Duodenal mucosa (tissue), 2 donors: Measurements from ENCODE around the gene TEKTIP1.

Experiments used
- H3K27ac ChIP-seq: one replicate; pipeline ENCODE4 v1.7.0; 2013; ENCODE audit warnings: low read depth, low read length
- H3K27me3 ChIP-seq, 2 donors: one replicate each; pipeline ENCODE4 v1.7.0; 2013; ENCODE audit warnings: low read length in 2 of 2, control low read depth in 1 of 2; ENCODE audit not compliant: insufficient read depth in 2 of 2, control insufficient read depth in 1 of 2
- H3K36me3 ChIP-seq, 2 donors: one replicate each; pipeline ENCODE4 v1.7.0; 2013; ENCODE audit warnings: low read length in 2 of 2, control low read depth in 1 of 2; ENCODE audit not compliant: insufficient read depth in 2 of 2, control insufficient read depth in 1 of 2
- H3K4me1 ChIP-seq, 2 donors: one replicate each; pipeline ENCODE4 v1.7.0; 2013; ENCODE audit warnings: low read length in 2 of 2, control low read depth in 1 of 2; ENCODE audit not compliant: insufficient read depth in 2 of 2, control insufficient read depth in 1 of 2
- H3K4me3 ChIP-seq, 2 donors: one replicate each; pipeline ENCODE4 v1.7.0; 2013; ENCODE audit warnings: low read length in 2 of 2, low read depth in 1 of 2
- H3K9ac ChIP-seq, 2 donors: one replicate each; pipeline ENCODE4 v1.7.0; 2013; ENCODE audit warnings: low read length in 2 of 2, low read depth in 1 of 2
- H3K9me3 ChIP-seq, 2 donors: one replicate each; pipeline ENCODE4 v1.7.0; 2013; ENCODE audit warnings: low read length in 2 of 2, control low read depth in 1 of 2; ENCODE audit not compliant: control insufficient read depth in 1 of 2

Gene TEKTIP1

DNA sequence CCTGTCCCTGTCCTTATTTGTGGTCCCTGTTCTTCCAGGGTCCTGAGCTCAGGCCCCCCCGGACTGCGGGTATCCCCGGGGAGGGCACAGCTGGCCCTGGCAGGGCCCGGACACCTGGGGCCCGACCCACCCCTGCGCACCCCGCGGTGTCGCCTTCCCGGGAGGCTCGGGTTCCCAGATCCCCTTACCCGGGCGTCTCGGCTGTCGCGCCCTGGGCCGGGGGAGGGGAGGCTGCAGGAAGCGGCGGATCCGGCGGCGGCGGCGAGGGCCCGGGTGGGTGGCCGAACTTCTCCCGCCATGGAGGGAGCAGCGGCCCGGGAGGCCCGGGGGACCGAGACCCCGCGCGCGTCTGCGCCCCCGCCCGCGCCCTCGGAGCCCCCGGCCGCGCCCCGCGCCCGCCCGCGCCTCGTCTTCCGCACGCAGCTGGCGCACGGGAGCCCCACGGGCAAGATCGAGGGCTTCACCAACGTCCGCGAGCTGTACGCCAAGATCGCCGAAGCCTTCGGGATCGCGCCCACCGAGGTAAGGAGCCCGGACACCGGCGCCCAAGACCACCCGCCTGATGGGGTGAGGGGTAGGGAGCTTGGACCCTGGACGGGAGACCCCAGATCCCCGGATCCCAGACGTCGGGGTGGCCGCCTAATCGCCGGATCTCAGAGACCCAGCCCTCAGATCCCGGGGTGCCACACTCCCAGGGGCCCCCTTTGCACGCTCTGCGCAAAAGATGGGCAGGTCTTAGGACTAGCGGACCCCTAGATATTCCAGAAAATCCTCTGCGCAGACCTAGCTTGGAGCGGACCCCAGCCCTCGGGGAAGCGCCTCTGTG lies 46.5 kb downstream of the TEKTIP1 start, which contains the start of gene GIPC3:
Gene GIPC3, plus strand, starts transcription at position 178 of the 826 bp plus-strand sequence. Its CDS starts 120 bp downstream, at position 298.
- H3K9ac ChIP-seq: no peak within 1 kb of the TSS
- H3K27me3 ChIP-seq: peaks cover 4 to 5% of the 10 kb centered on the region in 2 donors
- H3K9me3 ChIP-seq: no peaks in the 10 kb centered on the region
- no peak within 1 kb of the TSS for H3K27ac ChIP-seq
- no peaks in the 10 kb centered on the region for H3K4me1 ChIP-seq
- no peaks in the 10 kb centered on the region for H3K36me3 ChIP-seq
- H3K4me3 ChIP-seq: peak within 1 kb of the TSS; percentile 13 to 15

DNA sequence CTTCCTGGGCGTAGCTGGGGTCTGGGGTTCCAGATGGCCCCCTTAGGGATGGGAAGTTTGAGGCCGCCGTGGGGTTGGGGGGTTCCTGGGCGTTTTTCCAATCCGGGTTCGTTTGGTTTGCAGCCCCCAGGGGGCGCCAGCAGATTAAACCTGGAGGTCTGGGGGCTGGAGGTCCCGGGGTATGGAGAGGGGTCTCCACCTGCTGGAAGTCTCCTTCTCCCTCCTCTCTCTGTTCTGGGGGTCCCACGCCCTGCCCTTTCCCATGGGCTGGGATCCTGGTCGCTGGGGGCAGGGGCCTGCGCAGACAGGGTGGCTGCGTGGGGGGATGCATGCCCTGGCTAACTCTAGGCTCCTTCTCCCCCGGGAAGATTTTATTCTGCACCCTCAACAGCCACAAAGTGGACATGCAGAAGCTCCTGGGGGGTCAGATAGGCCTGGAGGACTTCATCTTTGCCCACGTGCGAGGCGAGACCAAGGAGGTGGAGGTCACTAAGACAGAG lies 47.2 kb downstream of the TEKTIP1 start:
- Histone ChIP-seq H3K4me3 (peak overlapping the region; percentile 13 to 15), H3K9me3 (no peaks in the 10 kb centered on the region), H3K27me3 (peaks cover 4 to 5% of the 10 kb centered on the region in 2 donors), H3K27ac (no peak overlapping the region), H3K4me1 (no peaks in the 10 kb centered on the region), H3K9ac (no peak overlapping the region), H3K36me3 (no peaks in the 10 kb centered on the region)

DNA sequence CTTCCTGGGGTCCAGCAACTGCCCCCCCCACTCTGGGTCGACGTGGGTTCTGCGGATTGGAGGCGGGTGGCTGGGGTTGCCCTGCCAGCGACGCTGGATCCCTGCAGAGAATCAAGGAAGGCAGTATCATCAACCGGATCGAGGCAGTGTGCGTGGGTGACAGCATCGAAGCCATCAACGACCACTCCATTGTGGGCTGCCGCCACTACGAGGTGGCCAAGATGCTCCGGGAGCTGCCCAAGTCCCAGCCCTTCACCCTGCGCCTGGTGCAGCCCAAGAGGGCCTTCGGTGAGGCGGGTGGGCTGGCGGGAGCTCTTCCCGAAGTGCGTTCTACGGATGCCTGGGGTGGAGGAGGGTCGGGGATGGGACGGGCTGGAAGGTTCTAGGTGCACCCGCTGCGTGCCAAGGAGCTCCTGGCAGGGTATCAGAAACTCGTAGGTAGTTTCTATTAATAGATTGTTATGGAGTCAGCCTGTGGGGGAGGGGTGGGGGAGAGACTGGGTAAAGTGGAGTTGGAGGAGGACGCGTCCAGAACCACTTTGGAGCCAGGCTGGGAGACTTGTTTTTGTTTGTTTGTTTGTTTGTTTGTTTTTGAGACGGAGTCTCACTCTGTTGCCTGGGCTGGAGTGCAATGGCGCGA lies 47.9 kb downstream of the TEKTIP1 start:
- Histone ChIP-seq H3K9ac (no peak overlapping the region), H3K27ac (no peak overlapping the region), H3K27me3 (peaks cover 4 to 5% of the 10 kb centered on the region in 2 donors), H3K4me1 (no peaks in the 10 kb centered on the region), H3K9me3 (no peaks in the 10 kb centered on the region), H3K36me3 (no peaks in the 10 kb centered on the region), H3K4me3 (no peak overlapping the region)

DNA sequence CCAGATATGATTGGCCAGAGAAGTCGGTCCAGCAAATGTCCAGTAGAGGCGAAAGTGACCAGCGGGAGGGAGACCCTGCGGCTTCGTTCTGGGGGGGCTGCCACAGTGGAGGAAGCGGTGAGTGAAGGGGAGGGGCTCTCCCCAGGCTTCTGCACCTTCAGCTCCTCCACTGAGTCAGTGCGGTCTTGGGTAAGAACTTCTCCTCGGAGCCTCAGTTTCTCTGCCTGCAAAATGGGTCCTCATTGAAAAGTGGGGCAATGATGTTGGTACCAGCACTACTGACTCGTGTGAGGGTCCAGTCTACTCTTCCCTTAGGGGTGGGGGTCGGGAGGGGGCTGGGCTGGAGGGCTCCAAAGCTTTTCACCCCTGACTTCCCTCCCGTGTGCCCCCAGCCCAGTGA lies 50.5 kb downstream of the TEKTIP1 start:
- Histone ChIP-seq H3K27ac (no peak overlapping the region), H3K9me3 (no peaks in the 10 kb centered on the region), H3K36me3 (no peaks in the 10 kb centered on the region), H3K4me1 (no peaks in the 10 kb centered on the region), H3K9ac (no peak overlapping the region), H3K4me3 (no peak overlapping the region), H3K27me3 (peaks cover 5% of the 10 kb centered on the region in 2 donors)

DNA sequence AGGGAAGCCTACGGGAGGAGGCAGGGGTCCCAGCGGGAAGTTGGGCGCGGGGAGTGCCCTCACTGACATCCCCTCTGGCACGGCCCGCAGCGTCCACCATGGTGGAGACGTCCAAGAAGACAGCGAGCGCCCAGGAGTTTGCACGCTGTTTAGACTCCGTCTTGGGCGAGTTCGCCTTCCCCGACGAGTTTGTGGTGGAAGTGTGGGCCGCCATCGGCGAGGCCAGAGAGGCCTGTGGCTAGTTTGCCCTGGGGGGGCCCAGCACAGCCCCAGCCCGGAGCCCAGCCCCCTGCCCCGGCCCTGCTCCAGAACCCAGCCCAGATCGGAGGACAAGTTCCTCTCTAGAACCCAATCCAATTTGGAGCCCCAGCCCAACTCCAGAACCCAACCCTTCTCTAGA lies 51.0 kb downstream of the TEKTIP1 start:
- no peaks in the 10 kb centered on the region for H3K36me3 ChIP-seq
- no peaks in the 10 kb centered on the region for H3K9me3 ChIP-seq
- no peak overlapping the region for H3K4me3 ChIP-seq
- H3K27ac ChIP-seq: no peak overlapping the region
- H3K4me1 ChIP-seq: no peaks in the 10 kb centered on the region
- no peak overlapping the region for H3K9ac ChIP-seq
- peaks cover 5 to 8% of the 10 kb centered on the region in 2 donors for H3K27me3 ChIP-seq

DNA sequence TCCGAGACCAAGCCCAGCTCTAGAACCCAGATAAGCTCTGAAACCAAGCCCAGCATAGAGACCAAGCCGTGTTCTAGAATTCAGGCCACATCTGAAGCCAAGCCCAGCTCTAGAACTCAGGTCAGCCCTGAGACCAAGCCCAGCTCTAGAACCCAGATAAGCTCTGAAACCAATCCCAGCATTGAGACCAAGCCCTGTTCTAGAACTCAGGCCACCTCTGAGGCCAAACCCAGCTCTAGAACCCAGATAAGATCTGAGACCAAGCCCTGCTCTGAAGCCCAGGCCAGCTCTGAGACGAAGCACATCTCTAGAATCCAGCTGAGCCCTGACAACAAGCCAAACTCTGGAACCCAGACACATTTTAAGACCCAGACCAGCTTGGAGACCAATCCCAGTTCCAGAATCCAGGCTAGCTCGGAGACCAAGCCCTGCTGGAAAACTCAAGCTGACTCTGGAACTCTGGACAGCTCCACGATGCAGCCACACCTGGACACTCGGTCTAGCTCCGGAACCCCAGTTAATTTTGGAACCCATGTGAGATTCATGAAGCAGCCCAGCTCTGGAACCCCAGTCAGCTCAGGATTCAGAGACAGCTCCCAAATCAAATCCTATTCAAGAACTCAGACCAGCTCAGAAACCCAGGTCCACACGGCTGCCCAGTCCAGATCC lies 52.2 kb downstream of the TEKTIP1 start:
- no peak overlapping the region for H3K27ac ChIP-seq
- H3K36me3 ChIP-seq: no peaks in the 10 kb centered on the region
- H3K4me3 ChIP-seq: no peak overlapping the region
- H3K27me3 ChIP-seq: peaks cover 0 to 4% of the 10 kb centered on the region in 2 donors
- H3K9ac ChIP-seq: no peak overlapping the region
- H3K9me3 ChIP-seq: no peaks in the 10 kb centered on the region
- H3K4me1 ChIP-seq: no peaks in the 10 kb centered on the region

DNA sequence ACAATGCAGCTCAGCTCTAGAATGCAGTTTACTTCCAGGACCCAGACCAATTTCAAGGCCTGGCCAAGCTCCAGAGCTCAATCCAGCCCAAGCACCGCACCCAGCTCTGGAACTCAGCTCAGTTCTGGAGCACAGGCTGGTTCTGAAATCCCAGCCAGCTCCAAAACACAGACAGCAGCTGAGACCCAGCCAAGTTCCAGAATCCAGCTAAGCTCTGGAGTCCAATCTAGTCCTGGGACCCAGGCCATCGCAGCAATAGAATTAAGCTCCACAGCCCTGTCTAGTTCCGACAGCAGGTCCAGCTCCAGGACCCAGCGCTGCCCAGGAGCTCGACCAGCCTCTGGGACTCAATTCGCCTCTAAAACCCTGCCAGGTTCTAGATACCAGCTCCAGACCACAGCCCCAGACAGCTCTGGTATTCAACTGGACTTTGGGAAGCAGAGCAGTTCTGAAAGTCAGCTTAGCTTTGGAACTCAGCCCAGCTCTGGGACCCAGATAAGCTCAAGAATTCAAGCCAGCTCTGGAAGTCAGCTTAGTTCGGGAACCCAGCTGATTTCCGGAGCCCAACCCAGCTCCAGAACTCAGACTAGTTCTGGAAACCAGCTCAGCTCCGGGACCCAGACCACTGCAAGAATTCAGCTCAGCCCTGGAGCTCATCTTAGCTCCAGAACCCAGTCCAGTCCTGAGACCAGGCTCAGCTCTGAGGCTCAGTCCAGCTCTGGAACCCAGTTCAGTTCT lies 53.1 kb downstream of the TEKTIP1 start:
- no peak overlapping the region for H3K27ac ChIP-seq
- H3K9ac ChIP-seq: no peak overlapping the region
- peaks cover 0 to 4% of the 10 kb centered on the region in 2 donors for H3K27me3 ChIP-seq
- H3K4me3 ChIP-seq: no peak overlapping the region
- no peaks in the 10 kb centered on the region for H3K9me3 ChIP-seq
- no peaks in the 10 kb centered on the region for H3K4me1 ChIP-seq
- H3K36me3 ChIP-seq: no peaks in the 10 kb centered on the region

DNA sequence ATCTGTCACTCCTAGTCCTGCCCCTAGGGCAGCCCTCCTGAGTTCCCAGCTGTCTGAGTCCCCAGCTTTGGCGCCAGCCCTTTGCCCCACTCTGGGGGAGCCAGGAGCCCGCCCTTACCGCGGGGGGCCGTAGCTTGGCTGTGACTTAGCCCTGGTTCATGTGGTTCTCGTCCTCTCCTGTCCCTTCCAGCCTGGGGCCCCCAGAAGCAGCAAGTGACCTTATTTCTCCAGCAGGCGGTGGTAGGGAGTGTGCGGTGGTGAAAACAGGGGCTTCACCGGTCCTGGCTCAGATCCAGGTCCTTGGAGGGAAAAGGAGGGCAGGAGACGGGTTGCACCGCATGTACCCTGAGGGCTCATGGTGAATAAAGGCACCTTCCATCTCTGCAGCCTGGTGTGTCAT lies 54.2 kb downstream of the TEKTIP1 start:
- Histone ChIP-seq H3K9me3 (no peaks in the 10 kb centered on the region), H3K27me3 (peaks cover 0 to 4% of the 10 kb centered on the region in 2 donors), H3K27ac (no peak overlapping the region), H3K4me3 (no peak overlapping the region), H3K36me3 (no peaks in the 10 kb centered on the region), H3K9ac (no peak overlapping the region), H3K4me1 (no peaks in the 10 kb centered on the region)
